ENCODE results near the gene SYCE3.

SYCE3 gene

DNA sequence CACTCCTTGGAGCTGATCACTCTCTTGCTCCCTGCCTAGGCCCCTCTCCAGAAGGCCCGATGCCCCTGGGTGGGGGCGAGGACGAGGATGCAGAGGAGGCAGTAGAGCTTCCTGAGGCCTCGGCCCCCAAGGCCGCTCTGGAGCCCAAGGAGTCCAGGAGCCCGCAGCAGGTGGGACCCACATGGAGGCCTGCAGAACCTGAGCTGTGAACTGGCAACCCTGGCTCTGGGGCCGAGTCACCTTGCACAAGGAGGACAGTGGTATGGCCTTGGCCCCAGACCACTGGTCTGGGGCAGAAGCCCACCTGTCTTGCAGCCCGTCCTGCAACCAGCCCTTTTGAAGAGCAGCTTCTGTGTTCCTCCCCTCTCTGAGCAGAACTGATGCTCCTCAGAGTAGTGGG is 43.6 kb downstream of the SYCE3 start:
- DNase-seq (ENCODE audit: low read depth), result no peak

DNA sequence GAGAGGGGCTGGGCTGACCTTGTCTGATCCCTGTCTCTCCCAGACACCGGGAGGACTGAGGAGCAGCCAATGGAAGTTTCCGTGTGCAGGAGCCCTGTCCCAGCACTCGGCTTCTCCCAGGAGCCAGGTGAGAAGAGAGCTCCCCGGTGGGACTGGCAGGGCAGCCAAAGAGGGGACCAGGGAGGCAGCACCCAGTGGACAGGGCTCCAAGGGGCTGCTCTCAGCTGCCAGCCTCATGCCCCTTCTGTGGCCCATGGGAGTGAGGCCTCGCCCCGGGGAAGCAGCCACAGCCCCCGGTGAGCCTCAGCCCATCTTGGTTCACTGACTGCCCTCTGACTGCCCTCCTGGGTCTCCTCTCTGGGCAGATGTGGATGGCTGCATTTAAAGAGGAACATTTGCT is 44.1 kb downstream of the SYCE3 start:
- no peak for DNase-seq (ENCODE audit: low read depth)

DNA sequence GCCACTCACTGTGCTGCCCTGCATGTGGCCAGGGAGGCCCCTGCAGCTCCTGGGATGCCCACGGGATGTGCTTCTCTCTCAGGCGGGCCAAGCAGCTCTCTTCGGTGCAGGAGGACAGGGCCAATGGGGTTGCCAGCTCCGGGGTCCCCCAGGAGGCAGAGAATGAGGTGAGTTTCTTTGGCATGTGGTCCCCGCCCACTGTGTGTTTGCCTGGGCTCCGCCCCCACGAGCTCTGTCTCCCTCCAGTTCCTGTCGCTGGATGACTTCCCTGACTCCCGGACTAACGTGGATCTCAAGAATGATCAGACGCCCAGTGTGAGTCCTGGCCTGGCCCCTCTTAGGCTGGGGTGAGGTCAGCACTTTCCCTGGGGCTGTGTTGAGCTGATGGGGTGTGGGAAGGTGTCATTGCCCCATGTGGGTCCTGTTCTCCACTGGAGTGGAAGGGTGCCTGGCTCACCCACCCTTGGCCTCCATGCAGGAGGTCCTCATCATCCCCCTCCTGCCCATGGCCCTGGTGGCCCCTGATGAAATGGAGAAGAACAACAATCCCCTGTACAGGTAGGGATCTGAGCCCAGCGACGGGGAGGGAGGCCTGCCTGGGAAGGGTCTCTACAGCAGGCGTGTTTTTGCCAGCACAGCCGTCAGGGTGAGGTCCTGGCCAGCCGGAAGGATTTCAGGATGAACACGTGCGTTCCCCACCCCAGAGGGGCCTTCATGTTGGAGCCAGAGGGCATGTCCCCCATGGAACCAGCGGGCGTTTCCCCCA is 45.0 kb downstream of the SYCE3 start:
- no peak for DNase-seq (ENCODE audit: low read depth)

DNA sequence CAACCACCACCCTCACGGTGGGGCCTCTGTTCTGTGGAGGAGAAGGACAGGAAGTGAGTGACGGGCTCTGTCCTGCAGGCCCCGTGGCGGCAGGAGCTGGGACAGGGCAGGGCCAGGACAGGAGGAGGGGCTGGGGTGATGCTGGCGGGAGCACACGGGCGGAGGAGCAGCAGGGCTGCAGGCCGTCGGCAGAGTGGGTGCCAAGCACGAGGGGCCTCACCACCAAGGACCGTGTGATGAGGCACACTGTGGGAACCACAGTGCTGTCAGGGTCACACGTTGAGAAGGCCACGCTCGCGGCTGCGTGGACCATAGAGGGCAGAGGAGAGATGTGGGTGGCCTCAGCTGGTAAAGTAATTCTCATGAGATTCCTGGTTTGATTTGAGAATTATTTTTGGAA is 45.8 kb downstream of the SYCE3 start:
- DNase-seq (ENCODE audit: low read depth), result no peak

DNA sequence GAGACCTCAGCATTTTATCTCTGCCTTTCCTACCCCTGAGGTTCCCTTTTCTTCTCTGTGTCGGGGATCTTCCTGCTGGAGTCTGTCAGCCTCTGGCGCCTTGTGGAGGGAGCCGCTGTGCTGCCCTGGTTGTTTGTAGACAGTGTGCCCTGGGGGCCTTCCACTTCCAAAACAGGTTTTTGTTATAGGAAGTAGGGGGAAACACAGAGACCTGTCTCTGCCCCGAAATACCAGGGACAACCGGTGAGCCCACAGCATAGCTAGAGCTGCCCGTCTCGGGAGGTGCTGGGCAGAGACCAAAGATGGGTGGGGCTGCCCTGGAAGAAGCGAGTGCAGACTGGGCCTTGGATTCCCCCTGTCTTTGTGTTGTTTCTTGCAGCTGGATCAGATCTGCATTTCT is 46.7 kb downstream of the SYCE3 start:
- no peak for DNase-seq (ENCODE audit: low read depth)

DNA sequence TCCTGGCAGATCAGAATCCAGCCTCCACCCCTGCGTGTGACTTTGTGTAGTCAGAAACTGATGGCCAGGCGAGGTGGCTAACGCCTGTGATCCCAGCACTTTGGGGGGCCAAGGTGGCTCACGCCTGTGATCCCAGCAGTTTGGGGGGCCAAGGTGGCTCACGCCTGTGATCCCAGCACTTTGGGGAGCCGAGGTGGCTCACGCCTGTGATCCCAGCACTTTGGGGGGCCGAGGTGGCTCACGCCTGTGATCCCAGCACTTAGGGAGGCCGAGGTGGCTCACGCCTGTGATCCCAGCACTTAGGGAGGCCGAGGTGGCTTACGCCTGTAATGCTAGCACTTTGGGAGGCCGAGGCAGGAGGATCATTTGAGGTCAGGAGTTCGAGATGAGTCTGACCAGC is 49.5 kb downstream of the SYCE3 start:
- DNase-seq (ENCODE audit: low read depth), result no peak

DNA sequence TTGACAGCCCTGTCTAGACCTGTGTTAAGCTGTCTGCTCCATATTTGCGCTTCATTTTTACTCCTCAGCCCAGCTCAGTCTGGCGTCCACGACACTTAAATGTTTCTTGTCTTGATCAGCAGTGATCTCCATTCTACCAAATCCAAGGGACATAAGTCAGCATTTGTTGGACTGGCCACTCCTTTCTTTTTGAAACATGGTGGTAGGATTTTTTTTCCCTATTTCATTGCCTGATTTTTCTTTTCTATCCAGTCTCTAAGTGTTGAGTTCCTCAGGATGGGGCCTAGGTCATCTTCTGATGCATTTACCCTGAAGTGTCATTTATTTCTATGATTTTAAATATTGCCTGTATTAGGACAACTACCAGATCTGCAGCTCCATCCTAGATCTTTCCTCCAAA is 53.8 kb downstream of the SYCE3 start:
- no peak for DNase-seq (ENCODE audit: low read depth)

DNA sequence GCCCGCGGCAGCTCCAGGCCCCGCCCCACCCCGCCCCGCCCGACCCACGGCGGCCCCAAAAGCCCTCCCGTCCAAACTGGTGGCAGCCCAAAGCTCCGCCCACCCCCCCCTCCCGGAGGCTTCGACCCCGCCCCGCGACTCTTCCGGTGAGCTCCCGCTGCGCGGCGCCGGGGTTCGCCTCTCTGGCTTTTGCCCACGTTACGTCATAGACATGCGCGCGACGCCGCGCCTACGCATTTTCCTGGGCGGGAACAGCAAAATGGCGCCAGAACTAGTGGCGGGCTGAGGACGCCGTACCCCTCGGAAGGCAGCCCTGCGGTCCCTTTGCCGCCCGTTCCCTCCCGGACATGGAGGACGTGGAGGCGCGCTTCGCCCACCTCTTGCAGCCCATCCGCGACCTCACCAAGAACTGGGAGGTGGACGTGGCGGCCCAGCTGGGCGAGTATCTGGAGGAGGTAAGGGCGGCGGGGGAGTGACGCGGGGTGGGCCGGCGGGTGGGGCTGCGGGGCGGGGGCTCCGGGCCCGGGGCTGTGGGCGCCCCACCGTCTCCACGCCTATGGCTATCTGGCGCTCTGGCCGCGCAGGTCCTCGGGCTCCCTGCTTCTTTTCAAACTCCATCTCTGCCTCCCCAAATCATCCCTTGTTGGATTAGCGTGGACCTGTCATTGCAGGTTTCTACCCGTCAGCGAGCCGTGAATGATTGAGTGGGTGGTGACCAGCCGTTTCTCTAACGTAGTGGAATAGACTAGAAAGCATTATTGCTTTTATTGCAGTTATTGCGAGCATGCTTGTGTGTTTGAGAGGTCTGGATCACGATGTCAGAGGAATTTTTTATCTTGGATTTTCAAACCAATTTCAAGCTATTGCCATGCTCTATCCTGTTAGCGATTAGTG is 54.5 kb downstream of the SYCE3 start, which contains the start of gene NCAPH2:
Gene NCAPH2 (plus strand): TSS at position 234 of the 894 bp plus-strand sequence. CDS start 114 bp downstream, at position 348.
- peak; percentile 98 for DNase-seq (ENCODE audit: low read depth)

DNA sequence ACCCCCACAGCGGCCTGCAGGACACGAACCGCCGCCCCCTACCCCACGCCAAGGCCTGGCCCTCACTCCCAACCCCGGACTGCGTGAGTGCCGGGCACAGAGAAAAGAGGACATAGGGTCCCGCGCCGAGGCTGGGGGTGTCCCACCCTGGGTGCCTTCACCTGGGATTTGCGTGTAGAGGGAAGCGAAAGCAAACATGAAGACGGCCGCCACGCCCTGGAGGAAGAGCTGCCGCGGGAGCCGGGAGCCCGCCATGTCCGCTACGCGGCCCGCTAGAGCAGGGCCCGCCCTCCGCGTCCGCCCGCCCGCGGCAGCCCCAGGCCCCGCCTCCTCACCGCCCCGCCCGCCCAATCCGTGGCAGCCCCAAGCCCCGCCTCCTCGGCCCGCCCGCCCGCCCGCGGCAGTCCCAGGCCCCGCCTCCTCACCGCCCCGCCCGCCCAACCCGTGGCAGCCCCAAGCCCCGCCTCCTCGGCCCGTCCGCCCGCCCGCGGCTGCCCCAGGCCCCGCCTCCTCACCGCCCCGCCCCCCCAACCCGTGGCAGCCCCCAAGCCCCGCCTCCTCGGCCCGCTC is 55.2 kb downstream of the SYCE3 start, which contains the start of gene LMF2:
Gene LMF2 (minus strand): TSS at position 282 of the 570 bp plus-strand sequence. CDS start 27 bp downstream, at position 255.
- peak; percentile 96 for DNase-seq (ENCODE audit: low read depth)

DNA sequence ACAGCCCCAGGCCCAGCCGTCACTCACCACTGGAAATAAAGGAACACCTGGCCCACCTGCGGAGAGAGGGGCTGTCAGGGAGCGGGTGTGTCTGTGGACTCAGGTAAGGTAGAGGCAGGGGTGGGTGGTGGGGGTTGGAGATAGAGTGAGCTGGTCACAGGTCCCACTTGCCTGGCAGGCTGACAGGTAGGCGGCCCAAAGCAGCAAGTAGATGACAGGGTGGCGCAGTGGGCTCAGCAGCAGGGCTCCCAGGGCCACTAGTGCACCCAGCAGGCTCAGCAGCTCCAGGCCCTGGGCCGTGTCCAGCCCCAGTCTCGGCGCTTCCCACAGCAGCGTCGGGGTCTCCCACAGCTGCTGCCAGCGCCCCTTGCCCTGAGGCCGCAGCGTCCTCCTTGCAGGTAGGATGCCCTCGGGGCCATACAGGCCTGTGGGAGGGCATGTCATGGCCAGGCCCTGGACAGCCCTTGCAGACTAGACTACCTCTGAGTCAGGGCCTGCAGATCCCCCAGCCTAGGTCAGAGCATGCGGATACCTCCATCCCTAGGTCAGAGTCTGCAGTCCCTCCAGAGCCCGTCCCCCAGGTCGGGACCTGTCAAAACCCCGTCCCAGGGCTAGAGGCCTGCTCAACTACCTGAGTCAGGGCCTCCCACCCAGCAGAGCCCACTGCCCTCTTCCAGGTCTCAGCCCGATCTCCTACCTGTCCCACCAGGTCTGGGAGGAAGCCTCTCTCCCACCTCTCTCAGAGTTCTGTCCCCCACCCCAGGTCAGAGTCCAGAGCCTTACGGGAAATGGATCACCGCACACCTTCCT is 55.9 kb downstream of the SYCE3 start:
- no peak for DNase-seq (ENCODE audit: low read depth)

DNA sequence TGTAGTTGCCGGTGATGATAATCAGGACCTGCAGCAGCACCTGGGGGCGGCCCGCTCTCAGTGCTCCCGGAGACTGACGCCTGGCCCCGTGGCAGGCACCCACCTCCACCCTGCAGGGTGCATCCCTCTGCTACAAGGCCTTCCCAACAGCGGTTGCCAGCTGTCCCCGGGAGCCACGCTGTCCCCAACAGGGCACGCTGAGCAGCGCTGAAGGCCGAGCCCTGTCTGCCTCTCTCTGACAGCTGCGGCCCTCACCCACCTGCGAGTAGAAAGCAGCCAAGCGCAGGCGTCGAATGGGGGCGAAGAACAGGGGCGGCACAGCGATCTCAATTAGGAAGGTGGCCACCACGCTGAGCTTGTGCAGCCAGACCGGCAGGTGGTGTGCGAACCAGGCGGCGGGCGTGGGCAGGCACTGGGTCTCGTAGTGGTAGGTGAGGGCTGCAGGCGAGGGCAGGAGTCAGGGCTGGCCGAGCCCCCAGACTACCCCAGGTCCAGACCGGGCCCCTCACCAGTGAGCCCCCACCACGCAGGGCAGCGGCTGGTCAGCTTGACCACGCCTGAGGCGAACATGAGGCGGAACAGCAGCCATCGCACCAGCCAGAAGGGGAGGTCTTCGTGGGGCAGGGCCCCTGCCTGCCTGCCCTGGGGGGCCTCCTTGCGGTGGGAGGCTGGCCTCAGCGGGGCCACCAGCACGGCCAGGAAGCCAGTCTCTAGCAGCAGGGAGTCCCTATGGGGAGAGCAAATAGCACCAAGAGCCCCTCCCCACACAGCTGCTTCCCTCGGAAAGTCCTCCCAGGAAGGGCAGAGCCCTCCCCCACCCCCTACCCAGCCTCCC is 56.7 kb downstream of the SYCE3 start:
- no peak for DNase-seq (ENCODE audit: low read depth)

DNA sequence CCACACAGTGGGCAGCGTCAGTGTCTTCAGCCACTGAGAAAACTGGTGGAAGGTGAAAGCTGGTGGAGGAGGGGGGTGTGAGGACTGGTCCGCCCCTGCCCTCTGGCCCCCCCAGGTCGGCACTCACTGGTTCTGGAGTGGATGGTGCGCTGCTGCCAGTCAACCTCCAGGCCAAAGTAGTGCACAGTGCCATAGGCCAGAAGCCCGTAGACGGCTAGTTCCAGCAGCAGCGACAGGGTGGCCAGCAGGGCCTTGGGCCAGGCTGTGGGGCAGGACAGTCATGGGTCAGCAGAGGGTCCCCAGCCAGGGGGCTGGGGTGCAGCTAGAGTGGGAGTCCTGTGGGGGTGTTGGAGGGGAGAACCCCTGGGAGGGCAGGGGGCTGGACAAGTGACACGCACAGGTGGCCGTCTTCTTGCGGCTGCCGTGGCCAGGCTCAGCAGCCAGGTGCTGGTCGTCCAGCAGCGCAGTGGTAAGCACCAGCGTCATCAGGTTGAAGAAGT is 57.4 kb downstream of the SYCE3 start:
- no peak for DNase-seq (ENCODE audit: low read depth)

DNA sequence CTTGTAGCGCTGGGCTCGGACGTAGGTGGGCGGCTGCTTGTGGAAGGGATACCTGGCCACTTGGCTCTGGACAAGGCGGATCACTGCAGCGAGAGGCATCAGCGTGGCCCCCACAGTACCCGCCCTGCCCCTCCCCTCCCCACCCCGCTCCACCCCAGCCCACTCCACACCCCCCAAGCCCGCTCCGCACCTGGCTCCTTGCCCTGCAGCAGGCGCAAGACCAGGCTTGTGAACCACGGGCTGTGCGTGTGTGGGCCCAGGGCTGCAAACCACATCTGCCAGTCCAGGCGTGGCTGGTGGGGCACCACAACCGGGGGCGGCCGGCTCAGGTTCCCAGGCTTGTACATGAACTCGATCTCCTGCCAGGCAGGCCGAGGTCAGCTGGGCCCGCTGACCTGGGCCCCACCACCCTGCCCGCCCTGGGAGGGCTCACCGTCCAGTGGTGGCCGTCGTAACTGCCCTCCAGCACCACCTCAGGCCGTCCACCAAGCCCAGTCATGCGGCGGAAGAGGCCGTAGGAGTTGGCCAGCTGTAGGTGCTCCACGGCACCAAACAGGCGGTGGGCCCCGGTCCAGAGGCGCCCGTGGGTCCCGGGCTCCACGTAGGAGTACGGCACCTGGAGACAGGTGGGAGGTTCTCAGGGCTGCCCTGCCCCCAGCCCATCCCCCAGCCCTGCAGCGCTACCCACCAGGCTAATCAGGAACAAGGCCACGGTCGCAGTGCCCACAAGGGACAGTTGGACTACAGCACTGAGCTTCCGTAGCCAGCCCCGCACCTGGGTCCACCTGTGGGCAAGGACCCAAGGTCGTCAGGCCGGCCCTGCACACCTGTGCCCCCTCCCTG is 58.1 kb downstream of the SYCE3 start:
- no peak for DNase-seq (ENCODE audit: low read depth)

DNA sequence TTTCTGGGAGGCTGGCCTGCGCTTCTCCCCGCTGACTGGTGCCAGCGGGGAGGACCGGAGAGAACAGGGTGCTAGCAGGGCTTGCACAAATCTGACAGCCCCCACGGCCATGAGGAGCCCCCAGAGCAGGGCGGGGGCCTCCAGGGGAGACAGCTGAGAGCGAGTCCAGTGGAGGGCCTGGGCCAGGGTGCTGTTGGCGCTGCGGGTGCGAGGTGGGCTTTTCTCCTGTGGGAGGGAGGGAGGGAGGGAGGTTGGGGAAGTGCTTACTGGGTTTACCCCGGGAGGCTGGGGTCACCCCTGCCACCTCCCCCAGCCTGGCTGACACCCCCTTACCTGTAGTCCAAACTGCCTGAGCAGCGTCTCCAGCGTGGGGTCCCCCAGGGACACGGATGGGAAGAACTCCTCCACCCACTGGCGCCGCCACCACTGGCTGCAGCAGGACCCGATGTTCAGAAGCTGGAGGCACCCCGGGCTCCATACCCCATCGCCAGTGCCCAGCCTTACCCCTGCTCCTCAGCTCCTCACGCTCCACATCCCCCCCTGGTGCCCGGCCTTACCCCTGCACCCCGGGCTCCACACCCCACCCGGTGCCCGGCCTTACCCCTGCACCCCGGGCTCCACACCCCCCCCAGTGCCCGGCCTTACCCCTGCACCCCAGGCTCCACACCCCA is 59.1 kb downstream of the SYCE3 start:
- no peak for DNase-seq (ENCODE audit: low read depth)

DNA sequence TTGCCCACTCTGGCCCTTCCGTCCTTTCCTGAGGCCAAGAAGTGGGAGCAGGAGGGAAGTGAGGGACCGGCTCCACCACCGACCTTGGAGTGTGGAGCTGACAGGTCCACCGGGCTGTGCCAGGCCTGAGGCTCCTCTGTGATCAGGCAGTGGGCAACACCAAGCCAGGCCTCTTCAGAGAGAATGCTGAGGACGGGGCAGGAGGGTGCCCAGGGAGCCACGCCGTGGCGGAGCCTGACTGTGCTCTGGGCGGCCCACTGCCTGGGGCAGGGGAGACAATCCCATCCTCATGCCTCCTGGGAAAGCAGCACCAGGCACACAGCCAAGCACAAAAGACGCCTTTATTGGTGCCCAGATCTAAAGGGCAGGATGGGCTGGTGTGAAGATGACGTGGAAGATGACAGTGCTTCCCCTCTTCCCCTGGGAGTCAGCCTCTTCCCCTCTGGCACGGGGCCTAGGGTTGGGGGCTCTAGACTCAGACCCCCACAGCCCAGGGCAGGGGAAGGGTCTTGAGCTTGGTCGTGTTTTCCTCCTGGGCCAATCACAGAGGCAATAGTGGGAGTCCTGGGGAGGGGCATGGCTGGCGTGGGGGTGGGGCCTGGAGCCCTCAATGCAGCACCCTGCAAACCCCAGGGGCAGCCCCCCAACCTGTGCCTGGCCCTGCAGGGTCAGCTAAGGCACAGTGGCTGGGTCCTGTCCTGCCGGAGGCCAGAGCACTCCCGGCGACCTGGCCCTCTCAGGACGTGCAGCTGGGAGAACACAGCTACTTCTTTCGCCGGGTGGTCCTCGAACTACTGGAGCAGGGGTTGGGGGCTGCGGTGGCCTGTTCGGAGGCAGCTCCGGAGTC is 59.9 kb downstream of the SYCE3 start:
- no peak for DNase-seq (ENCODE audit: low read depth)

DNA sequence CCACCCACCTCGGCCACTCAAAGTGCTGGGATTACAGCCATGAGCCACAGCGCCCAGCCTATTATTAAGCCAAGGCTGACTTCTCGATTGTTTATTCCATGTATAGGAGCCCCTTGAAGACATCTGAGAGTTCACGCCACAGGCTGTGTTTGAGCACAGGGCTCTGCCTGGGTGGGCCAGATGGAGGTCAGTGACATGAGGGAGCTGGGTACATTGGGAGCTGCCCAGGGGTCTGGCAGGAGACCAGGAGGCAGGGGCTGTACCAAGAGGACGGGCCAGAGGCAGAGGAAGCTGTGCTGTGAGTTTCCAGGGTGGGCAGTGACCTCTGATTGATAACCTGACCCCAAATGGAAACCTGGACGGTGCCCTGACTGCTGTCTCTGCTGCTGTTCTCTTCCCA is 60.6 kb downstream of the SYCE3 start:
- DNase-seq (ENCODE audit: low read depth), result no peak
